GM21423 (cell line): Measurements from ENCODE around the gene ACSL3.
"Not testable (repeated sequence)": the region's sequence is repeated elsewhere in the genome, so short reads cannot be mapped to it uniquely, and the experiment has no call there.

Experiments
- ATAC-seq: cut with Tn5 transposase; IDR thresholded peaks from one replicate; pipeline ENCODE4 v1.9.1; 2021; ENCODE audit warnings: mild to moderate bottlenecking, moderate library complexity; ENCODE audit not compliant: unreplicated experiment

ACSL3 gene

GRCh38 chr2:222907790-222908441 is 47.1 kb downstream of the ACSL3 start:
- no peak for ATAC-seq

DNA sequence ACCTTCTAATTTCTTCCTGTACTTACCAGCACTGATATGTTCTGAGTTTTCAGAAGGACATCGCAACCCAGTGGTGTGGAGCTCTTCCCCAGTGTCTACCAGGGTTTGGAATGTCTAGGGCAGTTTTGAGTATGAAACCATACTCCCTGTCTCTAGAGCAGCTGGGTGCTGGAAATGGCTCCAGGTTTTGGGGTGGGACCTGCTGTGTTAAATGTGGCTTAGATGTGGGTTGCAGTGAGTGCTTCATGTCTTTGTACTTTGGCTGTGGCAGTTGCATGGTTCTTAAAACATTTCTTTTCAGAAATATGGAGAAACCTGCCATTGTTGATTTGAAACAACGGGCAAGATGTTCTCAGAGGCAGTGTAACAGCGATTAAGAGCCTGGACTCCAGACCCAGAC is 48.5 kb downstream of the ACSL3 start:
- ATAC-seq, result no peak

- ATAC-seq, result peak; percentile 97
Observed at GRCh38 chr2:222912117-222912516, 51.3 kb downstream of the ACSL3 start.

- ATAC-seq, result peak; percentile 3
Observed at GRCh38 chr2:222912776-222913175, 51.9 kb downstream of the ACSL3 start.

DNA sequence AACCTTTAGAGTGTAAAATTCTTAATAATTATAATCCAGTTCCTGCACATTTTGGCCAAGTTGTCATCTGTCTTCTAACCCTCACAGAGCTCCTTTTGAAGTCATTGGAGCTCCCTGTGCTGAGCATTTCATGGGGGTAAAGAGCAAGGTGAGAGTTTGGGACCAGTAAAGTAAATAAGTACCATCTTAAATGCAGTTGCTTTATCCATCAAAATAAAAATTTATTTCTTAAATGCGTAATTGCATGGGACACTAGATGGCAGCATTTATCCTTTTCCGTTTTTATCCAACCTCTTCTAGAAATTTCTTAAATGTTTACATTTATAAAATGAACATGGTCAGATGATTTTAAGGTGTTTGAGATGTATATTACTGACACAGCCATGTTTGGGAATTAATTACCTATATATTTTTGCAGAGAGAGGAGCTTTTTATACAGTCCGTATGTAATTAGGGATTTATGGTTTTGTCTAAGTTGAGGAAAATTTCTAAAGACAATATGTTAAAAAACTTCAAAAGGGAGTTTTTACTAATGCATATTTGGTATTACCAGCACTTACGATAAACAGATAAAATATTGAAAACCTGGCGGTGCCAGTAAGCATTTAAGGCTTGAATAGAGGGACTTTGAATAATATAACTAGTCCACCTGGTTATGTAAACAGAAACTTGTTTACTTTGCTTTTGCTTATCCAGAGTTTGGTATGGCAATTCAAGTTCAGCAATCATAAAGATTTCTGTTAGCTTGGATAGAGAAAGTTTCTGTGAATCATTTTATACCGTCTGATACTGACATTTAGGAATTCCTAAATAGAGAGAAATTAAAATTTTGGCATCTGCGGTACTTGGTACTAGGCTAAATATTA is 54.5 kb downstream of the ACSL3 start:
- no peak for ATAC-seq

- no peak for ATAC-seq
Observed at GRCh38 chr2:222916229-222917197, 55.7 kb downstream of the ACSL3 start.

DNA sequence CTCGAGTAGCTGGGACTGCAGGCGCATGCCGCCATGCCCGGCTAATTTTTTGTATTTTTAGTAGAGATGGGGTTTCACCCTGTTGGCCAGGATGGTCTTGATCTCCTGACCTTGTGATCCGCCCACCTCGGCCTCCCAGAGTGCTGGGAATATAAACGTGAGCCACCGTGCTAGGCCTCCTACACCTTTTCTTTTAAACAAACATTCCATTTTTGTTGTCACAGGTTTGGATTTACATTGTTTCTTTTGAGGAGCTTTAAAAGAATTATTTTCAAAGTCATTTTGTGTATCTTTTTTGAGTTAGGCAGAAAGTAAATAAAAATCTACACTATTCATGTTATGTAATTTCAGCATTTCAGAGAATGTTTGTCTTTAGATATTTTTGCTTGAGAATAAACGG is 56.4 kb downstream of the ACSL3 start:
- not testable (repeated sequence) for ATAC-seq

DNA sequence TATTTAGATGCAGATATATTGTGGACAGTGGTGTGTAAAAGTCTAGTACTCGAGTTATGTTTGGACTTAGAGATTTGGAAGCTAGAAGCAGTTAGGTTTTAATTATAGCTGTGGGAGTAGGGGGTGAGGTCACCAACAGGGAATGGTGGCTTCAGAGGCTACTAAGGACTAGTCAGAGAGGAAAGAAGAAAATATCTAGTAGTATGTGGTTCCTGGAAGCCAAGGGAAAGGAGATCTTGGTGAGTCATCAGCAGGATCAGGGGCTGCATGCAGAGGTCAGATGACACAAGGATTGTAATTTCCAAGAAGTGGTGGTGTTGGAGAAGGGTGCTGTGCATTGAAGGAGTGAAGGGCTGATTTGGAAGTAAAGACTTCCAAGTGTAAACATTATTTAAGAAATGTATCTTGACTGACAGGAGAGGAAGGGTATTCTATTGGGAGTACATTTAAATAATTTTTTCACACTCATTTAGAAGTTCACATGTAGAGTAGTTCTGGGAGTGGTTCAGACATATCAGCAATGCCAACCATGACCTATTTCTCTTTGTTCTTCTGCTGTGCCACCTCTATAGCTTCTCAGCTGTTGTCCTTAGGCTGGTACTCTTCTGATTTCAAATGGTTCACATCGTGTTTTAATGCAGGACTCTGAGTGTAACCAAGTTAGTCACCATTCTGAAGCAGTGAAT is 59.1 kb downstream of the ACSL3 start:
- ATAC-seq, result no peak

- ATAC-seq, result no peak
Observed at GRCh38 chr2:222920657-222921186, 59.9 kb downstream of the ACSL3 start.

GRCh38 chr2:222922019-222922800 is 61.4 kb downstream of the ACSL3 start:
- no peak for ATAC-seq

GRCh38 chr2:222926915-222927314 is 66.1 kb downstream of the ACSL3 start:
- no peak for ATAC-seq

- ATAC-seq, result no peak
Observed at GRCh38 chr2:222927600-222927999, 66.8 kb downstream of the ACSL3 start.

GRCh38 chr2:222928335-222928734 is 67.5 kb downstream of the ACSL3 start:
- ATAC-seq, result no peak

- no peak for ATAC-seq
Observed at GRCh38 chr2:222930862-222931261, 70.0 kb downstream of the ACSL3 start.

DNA sequence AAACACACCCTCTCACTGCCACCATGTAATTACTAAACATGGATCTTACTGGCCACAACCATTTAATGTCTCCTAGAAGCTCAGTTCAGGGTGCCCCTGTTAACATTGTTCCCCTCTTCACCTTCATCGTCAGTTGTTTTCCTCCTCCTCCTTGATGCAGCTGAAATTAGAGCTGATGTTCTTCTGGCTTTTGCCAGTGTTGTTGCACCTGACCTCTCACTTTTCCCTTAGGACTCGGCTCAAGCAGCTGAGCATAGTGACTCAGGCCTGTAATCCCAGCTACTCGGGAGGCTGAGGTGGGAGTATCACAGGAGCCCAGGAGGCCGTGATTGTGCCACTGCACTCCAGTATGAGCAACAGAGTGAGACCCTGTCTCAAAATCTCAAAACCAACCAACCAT is 70.8 kb downstream of the ACSL3 start:
- ATAC-seq, result no peak

DNA sequence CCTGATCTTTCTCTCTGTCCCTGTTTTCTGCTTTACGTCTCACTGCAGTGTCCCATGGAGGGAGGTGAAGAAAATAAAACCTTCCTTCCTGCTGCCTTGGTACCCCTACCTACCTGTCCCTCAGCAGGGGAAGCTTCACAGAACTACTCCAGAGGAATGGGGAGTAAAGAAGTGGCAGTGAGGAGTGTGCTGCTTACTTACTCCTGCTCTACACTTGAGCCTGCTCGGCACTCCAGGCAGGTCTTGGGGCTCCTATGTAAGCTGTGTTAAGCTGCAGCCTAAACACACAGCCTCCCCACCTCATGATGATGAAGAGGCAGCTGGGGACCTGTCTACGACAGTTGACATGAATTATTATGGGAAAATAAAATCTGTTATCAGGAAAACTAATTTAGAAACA is 72.6 kb downstream of the ACSL3 start:
- no peak for ATAC-seq

- ATAC-seq, result no peak
Observed at GRCh38 chr2:222935688-222936298, 75.0 kb downstream of the ACSL3 start.

DNA sequence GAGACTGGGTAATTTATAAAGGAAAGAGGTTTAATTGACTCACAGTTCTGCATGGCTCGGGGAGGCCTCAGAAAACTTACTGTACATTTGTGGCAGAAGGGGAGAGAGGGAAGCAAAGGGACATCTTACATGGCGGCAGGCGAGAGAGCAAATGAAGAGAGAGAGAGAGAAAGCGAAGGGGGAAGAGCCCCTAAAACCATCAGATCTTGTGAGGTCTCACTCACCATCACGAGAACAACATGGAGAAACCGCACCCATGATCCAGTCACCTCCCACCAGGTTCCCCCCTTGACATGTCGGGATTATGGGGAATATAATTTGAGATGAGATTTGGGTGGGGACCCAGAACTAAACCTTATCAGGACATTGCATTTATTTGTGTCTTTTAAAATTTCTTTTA is 75.9 kb downstream of the ACSL3 start:
- no peak for ATAC-seq

- no peak for ATAC-seq
Observed at GRCh38 chr2:222938327-222938726, 77.5 kb downstream of the ACSL3 start.
